IPS-18c (cell line): ENCODE results near the gene ZNF563.
"Not testable (repeated sequence)": the region's sequence is repeated elsewhere in the genome, so short reads cannot be mapped to it uniquely, and the experiment has no call there.

Experiments
- H3K4me3 ChIP-seq: 2 replicates; pipeline ENCODE4 v1.7.0; 2013; ENCODE audit warnings: low read depth, mild to moderate bottlenecking, low read length, moderate library complexity; ENCODE audit not compliant: insufficient read depth
- H3K9me3 ChIP-seq: one replicate; pipeline ENCODE4 v1.6.1; 2013; ENCODE audit warnings: mild to moderate bottlenecking, low read length, moderate library complexity; ENCODE audit not compliant: control insufficient read depth, insufficient read depth

ZNF563 gene

DNA sequence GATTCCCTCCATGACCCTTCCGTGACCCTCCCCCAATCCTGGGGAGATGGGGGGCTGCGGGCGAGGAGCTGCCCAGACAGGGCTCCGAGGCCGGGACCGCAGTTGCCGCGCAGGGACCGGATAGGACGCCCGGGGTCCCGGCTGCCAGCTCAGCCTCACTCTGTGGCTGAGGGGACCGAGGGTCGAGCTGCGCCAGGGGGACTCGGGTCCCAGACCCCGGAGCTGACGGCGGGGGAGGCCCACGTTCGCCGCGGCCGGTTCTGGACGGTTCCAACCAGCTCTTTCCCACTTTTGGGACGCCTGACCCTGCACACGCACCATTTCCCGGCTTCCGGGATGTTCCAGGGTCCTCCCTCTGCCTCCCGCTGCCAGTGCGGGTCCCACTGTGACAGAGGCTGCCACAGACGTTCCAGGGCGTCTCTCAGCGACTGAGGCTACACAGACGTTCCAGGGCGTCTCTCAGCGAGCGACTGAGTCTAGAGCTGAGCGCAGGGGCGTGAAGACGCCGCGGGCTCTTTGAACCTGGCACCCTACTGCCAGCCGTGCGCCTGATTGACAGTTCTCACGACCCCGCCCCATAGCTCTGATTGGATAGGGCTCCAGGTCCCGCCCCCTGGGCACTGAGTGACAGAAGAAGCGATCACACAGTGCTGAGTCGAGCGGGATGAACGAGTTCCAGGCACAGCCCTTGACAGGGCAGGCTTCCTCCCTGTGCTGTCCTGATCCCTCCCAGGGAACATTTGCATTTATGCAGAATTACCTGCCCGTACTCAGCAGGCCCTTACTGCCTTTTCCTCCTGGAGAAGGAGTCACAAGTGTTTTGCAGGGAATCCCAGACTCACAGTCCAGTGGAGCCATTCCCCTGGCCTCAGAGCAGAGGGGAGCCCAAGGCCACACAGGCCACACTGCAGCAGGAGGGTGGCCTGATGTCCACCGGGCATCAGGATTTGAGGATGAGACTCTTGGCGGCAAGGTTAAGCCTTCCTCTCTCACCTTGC is at the start of gene ZNF563:
TSS of gene ZNF563 (minus strand) at position 472 of the 998 bp plus-strand sequence. CDS start at position 321, 151 bp downstream.
- no peaks in the 10 kb centered on the region for H3K9me3 ChIP-seq

DNA sequence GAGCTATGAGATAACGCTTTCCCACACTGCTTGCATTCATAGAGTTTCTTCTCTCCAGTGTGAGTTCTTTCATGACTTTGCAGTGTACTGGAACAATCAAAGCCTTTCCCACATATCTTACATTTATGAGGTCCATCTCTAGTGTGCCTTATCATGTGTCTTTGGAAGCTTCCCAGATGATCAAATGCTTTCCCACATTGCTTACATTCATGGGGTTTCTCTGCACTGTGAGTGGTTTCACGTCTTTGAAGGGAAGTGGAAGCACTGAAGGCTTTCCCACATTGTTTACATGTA is 47.0 kb upstream of the ZNF563 start:
- Histone ChIP-seq H3K9me3 (peaks cover 13% of the 10 kb centered on the region), H3K4me3 (no peak overlapping the region)

More for the DNA sequence above, at the start of gene ZNF563:
- peak within 1 kb of the TSS; percentile 93 for H3K4me3 ChIP-seq

DNA sequence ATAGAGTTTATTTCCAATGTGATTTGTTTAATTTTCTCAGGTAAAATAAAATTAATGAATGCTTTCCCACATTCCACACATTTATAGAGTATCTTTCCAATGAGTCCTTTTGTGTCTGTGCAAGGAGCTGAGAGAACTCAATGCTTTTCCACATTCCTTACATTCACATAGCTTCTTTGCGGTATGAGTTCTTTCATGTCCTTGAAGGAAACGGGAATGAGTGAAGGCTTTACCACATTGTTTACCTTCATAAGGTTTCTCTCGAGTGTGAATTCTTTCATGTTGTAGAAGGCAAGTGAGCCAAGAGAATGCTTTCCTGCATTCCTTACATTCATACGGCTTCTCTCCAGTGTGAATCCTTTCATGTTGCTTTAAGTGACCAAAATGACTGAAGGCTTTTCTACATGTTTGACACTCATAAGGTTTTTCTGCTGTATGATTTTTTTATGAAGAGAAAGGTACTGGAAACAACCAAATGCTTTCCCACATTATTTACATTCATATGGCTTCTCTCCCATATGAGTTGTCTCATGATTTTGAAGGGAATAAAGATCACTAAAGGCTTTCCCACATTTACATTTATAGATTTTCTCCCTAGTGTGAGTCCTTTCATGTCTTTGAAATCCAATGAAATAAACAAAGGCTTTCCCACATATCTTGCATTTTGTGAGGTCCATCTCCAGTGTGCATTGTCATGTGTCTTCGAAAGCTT is 46.5 kb upstream of the ZNF563 start:
- H3K4me3 ChIP-seq: no peak overlapping the region
- H3K9me3 ChIP-seq: peaks cover 13% of the 10 kb centered on the region

DNA sequence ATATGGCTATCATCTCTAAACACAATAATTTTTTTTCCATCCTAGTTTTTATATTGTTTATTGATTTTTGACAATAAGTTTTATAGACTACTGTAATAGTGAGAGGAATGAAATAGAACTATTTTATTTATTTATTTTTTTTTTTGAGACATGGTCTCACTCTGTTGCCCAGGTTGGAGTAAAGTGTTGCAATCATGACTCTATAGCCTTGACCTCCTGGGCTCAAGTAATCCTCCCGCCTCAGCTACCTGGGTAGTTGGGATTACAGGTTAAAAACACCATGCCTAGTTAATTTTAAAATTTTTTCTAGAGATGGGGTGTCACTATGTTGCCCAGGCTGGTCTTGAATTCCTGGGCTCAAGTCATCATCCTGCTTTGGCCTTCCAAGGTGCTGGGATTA is 40.6 kb upstream of the ZNF563 start:
- Histone ChIP-seq H3K9me3 (peaks cover 6% of the 10 kb centered on the region), H3K4me3 (no peak overlapping the region)

DNA sequence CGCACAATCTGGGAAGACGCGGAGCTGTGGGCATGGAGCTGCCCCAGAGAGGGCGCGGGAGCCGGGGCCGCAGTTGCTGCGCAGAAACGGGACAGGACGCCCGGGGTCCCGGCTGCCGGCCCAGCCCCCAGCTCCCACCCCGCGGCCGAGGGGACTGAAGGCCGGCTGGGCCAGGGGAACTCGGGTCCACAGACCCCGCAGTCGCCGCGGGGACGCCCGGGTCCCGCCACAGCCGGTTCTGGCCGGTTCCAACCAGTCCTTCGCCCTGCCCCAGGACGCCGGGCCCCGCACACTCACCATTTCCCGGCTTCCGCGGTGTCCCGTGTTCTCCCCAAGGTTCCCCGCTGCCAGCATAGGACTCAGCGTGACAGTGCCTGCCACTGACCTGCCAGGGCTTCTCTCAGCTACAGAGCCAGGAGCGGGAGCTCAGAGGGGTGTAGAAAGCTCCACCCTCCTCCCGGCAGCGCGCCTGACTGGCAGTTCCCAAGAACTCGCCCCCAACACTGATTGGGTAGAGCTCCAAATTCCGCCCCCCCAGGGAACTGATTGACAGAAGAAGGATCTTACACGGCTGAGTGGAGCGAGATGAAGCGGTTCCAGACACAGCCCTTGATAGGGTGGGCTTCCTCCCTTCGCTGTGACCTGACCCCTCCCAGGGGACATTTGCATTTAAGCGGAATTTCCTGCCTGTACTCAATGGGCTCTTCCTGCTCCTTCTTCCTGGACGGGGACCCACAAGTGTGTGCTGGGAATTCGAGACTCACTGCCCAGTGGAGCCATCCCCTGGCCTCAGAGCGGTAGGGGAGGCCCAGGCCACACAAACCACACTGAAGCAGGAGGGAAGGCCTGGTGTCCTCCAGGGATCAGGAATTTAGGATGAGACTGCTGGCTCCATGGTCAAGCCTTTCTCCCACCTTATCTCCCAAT is 32.1 kb upstream of the ZNF563 start, which contains the start of gene ZNF442:
TSS of gene ZNF442 (minus strand) at position 448 of the 927 bp plus-strand sequence. CDS start 2,052 bp downstream, outside the sequence.
- peak within 1 kb of the TSS; percentile 90 for H3K4me3 ChIP-seq

DNA sequence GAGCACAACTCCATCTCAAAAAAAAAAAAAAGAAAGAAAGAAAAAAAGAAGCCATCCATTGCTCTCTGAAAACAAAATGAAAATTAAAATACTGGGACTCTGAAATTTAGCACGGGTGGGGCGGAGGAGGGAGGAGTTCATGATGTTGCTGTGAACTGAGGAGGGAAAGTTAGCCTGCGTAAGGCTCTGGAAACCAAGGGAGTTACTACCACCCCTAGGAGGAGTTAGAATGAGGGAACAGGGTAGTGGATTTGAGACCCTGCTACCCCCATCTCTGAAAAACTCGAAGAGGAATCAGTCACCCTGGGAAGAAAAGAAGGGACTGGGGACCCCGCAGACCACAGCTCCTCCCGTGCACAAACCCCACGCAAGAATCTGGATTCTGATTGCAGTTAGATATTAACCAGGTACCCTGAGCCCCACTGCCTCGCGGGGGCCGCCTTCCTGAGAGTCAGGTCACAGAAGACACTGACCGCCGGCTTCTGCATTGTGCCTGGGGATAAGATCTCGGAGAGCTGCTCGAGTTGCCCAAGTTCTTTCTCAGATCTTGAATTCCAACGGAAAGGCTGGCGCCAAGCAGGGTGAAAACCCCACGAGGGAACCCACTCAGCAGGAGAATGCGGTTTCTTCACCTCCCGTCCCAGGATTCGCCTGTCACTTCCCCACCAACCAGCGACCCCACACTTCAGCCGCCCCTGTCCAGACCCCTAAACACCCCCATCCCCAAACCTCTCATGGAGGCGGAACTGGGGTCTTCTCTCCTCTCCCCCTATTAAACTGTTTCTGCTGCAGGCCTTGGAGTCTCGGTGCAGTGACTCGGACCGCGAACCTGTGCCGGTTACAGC is 31.2 kb upstream of the ZNF563 start:
- H3K4me3 ChIP-seq: peak overlapping the region; percentile 90
- H3K9me3 ChIP-seq: peaks cover 2% of the 10 kb centered on the region

More for the DNA sequence above, 32.1 kb upstream of the ZNF563 start, which contains the start of gene ZNF442:
- H3K9me3 ChIP-seq: peaks cover 2% of the 10 kb centered on the region

DNA sequence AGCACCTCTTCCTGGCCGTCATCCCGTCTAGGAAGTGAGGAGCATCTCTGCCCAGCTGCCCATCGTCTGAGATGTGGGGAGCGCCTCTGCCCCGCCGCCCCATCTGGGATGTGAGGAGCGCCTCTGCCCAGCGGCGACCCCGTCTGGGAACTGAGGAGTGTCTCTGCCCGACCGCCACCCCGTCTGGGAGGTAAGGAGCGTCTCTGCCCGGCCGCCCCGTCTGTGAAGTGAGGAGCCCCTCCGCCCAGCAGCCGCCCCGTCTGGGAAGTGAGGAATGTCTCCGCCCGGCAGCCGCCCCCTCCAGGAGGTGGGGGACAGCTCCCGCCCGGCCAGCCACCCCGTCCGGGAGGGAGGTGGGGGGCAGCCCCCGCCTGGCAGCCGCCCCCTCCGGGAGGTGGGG is 28.8 kb upstream of the ZNF563 start:
- not testable (repeated sequence) for H3K4me3 ChIP-seq, H3K9me3 ChIP-seq

DNA sequence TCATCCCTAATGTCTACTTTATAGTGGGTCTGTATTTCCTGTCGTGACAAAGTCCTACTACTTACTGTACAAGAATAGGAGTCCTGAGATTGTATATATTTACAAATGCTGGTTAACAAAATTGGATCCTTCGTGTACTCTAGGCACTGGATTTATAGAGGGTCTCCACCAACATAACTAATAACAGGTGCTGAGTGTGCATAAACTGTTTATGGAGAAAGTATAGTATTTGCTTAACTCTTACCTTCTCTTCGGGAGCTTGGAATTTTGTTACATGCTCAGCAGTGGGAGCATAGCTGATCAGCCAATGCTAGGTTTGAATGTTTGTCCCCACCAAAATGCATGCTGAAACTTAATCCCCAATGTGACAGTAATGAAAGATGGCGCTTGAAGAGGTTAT is 19.9 kb upstream of the ZNF563 start:
- Histone ChIP-seq H3K9me3 (peaks cover 6% of the 10 kb centered on the region), H3K4me3 (no peak overlapping the region)

DNA sequence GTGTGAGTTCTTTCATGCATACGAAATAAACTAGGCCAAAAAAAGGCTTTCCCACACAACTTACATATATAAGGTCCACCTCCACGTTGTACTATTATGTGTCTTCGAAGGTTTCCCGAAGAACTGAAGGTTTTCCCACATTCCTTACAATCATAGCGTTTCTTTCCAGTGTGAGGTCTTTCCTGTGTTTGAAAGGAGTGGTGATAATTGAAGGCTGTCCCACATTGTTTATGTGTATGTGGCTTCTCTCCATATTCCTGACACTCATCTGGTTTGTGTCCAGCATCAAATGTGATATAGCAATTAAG is 17.4 kb upstream of the ZNF563 start:
- H3K9me3 ChIP-seq: peaks cover 7% of the 10 kb centered on the region

DNA sequence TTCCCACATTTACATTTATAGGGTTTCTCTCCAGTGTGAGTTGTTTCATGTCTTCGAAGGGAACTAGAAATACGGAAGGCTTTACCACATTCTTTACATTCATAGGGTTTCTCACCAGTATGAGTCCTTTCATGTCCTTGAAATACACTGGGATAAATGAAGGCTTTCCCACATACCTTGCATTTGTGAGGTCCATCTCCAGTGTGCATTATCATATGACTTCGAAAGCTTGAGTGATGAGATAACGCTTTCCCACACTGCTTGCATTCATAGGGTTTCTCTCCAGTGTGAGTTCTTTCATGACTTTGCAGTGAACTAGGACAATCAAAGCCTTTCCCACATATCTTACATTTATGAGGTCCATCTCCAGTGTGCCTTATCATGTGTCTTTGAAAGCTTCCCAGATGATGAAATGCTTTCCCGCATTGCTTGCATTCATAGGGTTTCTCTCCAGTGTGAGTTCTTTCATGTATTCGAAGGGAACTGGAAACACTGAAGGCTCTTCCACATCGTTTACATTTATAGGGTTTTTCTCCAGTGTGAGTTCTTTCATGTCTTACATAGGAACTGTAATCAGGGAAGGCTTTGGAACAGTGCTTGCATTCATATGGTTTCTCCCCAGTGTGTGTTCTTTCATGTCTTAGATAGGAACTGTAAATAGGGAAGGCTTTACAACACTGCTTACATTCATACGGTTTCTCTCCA is 16.9 kb upstream of the ZNF563 start:
- Histone ChIP-seq H3K9me3 (peaks cover 3% of the 10 kb centered on the region), H3K4me3 (no peak overlapping the region)

More for the DNA sequence above, 17.4 kb upstream of the ZNF563 start:
- no peak overlapping the region for H3K4me3 ChIP-seq

DNA sequence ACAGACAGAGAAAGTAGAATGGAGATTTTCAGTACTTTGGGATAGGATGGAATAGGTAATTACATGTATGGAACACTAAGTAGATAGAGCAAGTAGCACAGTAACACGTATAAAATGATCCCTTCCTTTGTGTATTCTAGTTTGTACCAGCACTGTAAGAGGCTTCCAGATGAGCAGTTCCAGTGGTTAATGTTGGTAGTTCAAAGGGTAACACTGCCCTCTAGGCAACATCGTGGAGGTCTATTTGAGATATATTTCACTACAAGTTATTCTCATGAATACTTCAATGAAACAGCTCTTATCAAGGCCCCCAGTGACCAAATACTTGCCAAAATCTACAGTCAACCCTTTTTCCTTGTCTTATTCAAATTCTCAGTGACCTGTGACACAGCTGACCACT is 13.5 kb upstream of the ZNF563 start:
- no peak overlapping the region for H3K4me3 ChIP-seq
- H3K9me3 ChIP-seq: peaks cover 3% of the 10 kb centered on the region

DNA sequence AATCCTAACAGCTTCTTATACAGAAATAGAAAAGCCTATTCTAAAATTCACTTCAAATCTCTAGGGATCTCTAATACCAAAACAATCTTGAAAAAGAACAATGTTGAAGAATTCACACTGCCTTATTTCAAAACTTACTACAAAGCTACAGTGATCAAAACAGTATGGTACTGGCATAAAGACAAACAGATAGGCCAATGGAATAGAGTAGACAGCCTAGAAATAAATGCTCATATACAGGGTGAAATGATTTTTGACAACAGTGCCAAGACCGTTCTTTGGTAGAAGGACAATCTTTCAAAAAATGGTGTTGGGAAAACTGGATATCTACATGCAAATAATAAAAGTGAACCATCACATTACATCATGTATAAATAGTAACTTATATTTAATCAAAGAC is 11.8 kb upstream of the ZNF563 start:
- no peak overlapping the region for H3K4me3 ChIP-seq
- H3K9me3 ChIP-seq: peaks cover 3% of the 10 kb centered on the region

DNA sequence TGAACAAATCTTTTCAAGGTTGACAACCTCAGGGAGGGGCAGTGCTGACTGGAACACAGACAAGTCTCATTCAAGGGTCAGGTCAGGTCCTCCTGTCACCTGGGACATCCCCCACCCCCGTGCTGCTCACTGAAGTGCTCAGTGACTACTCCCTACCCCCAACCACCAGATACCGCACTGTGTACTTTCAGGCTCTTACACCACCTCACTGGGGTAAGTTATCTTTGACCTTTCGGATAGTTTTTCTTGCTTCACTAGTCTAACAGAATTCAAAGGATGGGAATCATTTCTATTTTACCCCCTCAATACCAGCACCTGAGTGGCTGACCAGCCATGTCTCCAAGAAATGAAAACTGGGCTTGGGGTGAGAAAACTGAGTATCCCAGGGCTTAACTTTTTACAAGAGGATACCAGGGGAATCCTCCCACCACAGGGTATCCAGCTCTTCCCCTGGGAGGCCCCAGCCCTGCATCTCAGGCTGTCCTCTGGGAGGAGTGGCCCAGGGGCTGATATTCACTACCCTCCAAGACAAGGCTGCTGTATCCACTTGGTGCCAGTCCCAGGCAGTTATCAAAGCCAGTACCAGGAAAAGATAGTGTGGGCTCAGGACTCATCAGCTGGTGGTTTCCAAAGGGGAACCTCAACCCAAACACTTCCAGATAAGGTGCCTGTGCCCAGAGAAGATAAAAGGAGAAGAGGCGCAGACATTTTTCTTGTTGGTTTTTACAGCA is 2.1 kb downstream of the ZNF563 start:
- Histone ChIP-seq H3K4me3 (no peak overlapping the region), H3K9me3 (peaks cover 2% of the 10 kb centered on the region)

DNA sequence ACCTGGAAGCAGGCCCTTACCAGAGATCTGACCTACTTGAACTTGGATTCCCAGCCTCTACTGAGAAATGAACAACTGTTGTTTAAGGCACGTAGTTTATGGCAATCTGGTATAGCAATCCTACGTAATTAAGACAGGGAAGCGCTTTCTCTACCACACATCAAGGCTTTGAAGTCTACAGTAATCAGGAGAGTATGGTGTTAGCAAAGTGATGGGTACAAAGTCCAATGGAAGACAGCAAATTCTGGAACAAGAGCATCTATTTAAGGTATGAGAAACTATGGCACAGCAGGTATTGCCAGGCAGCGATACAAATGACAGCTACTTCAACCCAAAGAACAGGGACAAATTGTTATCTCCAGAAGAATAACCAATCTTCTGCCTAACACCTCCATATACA is 3.1 kb downstream of the ZNF563 start:
- Histone ChIP-seq H3K4me3 (no peak overlapping the region), H3K9me3 (peaks cover 3% of the 10 kb centered on the region)

DNA sequence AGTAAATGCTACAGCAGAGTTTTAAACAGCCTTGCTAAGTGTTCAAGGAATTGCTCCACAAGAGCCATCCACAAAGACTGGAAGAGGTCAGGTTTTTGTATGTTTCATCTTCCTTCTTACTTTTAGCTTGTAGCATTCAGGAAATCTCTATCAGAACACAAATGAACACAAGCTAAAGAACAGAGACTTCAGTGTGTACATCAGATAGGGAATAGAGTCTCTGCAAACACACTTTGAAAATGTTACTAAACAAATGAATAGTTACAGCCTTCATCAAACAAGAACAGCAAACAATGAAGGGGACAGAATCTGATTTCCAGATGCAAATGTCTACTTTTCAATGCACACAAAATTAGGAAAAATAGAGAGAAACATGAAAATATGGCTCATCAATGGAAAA is 7.7 kb downstream of the ZNF563 start:
- Histone ChIP-seq H3K9me3 (peaks cover 3% of the 10 kb centered on the region), H3K4me3 (no peak overlapping the region)
